Right atrium auricular region (tissue), 2 donors: ENCODE results near the gene MGA. TPM values are rescaled to one million over a fixed set of nuclear protein-coding genes. Genes with fewer than 3 reads are reported as not detected.

ENCODE experiments used
- DNase-seq: peaks from one replicate; pipeline ENCODE4 v3.0.0-alpha.2; 2019; ENCODE audit warnings: low spot score
- H3K27ac ChIP-seq, 2 donors: fragments of 200-600 bp; sonication (generic); 1 replicate in 1 of 2; 2 replicates in 1 of 2; pipeline ENCODE4 v1.5.1; 2016 to 2019
- H3K27me3 ChIP-seq, 2 donors: fragments of 200-600 bp; sonication (generic); one replicate each; pipeline versions ENCODE4 v1.5.1 to v1.6.0; 2017 to 2019
- H3K36me3 ChIP-seq: fragments of 200-600 bp; sonication (generic); one replicate; pipeline ENCODE4 v1.5.1; 2016
- H3K4me1 ChIP-seq, 2 donors: fragments of 200-600 bp; sonication (generic); one replicate each; pipeline versions ENCODE4 v1.5.1 to v1.6.0; 2017 to 2019
- H3K4me3 ChIP-seq, 2 donors: fragments of 200-600 bp; sonication (generic); 1 replicate in 1 of 2; 2 replicates in 1 of 2; pipeline ENCODE4 v1.5.1; 2017 to 2019; ENCODE audit warnings: mild to moderate bottlenecking in 1 of 2, moderate library complexity in 1 of 2
- H3K9me3 ChIP-seq, 2 donors: fragments of 200-600 bp; sonication (generic); one replicate each; pipeline ENCODE4 v1.5.1; 2019
- total RNA-seq, 2 donors: library from RNA; depleted of rRNA; stranded (reverse); fragments of >200 nt; gene quantifications; one replicate each; pipeline ENCODE4 v1.1.0, GENCODE V29; 2016
- TF ChIP-seq, protein P1 (sequence below), 2 donors: fragments of 200-600 bp; sonication (generic); IDR thresholded peaks; one replicate each; pipeline ENCODE4 v1.5.1; 2019; ENCODE audit warnings: antibody characterized with exemption in 2 of 2

MGA gene
- total RNA-seq, 2 donors from 2014 or later: 40.1 to 40.3 TPM

DNA sequence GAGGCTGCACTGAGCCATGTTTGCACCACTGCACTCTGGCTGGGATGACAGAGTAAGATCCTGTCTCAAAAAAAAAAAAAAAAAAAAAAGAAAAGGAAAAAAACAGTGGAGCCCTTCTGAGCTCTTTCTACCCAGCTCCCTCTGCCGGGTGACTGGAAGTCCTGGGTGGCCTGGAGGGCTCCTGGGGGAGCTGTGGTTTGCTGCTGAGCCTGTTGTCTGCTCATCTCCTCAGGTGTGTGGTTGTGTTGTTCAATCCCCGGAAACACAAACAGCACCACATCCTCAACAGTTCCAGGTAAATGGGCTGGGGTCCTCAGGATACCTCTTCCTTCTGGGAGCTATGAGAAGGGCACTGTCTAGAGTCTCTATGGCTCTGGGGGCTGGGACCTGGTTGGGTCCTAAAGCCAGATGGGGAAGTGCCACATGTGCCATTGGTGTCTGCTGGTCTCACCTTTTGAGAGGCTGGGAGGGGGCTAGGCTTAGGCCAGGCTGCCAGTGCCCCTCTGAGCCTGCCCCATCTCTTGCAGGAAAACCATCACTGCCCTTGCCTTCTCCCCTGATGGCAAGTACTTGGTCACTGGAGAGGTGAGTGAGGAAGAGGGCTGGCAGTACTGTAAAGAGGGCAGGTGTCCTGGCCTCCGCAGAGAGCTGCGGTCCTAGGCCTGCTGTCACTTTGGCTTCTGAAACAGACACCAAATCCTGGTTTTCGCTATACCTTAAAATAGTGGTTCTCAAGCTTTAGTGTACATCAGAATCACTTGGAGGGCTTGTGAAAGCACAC is 150.6 kb downstream of the MGA start:
- no peak overlapping the region for H3K4me3 ChIP-seq
- peaks cover 23% of the 10 kb centered on the region for H3K36me3 ChIP-seq
- no peak for DNase-seq
- H3K9me3 ChIP-seq: no peaks in the 10 kb centered on the region
- TF ChIP-seq, protein P1, sequence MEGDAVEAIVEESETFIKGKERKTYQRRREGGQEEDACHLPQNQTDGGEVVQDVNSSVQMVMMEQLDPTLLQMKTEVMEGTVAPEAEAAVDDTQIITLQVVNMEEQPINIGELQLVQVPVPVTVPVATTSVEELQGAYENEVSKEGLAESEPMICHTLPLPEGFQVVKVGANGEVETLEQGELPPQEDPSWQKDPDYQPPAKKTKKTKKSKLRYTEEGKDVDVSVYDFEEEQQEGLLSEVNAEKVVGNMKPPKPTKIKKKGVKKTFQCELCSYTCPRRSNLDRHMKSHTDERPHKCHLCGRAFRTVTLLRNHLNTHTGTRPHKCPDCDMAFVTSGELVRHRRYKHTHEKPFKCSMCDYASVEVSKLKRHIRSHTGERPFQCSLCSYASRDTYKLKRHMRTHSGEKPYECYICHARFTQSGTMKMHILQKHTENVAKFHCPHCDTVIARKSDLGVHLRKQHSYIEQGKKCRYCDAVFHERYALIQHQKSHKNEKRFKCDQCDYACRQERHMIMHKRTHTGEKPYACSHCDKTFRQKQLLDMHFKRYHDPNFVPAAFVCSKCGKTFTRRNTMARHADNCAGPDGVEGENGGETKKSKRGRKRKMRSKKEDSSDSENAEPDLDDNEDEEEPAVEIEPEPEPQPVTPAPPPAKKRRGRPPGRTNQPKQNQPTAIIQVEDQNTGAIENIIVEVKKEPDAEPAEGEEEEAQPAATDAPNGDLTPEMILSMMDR (IDR thresholded peaks at IDR 0.05): no peak
- peaks cover 0 to 7% of the 10 kb centered on the region in 2 donors for H3K4me1 ChIP-seq
- no peaks in the 10 kb centered on the region for H3K27me3 ChIP-seq
- no peak overlapping the region for H3K27ac ChIP-seq

DNA sequence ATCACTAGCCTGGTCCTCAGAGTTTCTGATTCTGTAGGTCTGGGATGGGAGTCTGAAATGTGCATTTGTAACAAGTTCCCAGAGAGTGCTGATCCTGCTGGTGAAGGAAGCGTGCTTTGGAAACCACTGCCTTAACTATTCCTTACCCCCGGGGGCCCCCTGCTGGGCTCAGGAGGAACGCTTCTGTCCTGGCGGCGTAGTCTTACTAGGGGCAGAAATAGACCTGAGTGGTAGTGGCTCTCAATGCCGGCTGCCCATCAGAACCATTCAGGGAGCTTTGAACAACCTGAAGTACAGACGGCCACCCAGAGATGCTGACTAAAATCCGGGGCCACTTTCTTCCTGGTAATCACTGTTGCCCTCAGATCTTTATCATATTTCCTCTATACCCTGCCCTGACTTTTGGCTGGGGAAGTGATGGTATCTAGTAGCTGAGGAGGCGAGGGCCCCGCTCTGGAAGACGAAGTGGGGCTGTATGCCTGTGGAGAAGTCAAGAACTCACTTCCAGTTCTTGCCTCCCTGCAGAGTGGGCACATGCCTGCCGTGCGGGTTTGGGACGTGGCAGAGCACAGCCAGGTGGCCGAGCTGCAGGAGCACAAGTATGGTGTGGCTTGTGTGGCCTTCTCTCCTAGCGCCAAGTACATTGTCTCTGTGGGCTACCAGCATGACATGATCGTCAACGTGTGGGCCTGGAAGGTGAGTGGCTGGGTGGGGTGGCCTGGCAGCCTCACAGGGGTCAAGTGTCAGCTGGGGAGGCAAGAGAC is 151.4 kb downstream of the MGA start:
- peaks cover 0 to 2% of the 10 kb centered on the region in 2 donors for H3K4me1 ChIP-seq
- TF ChIP-seq, protein P1 (IDR thresholded peaks at IDR 0.05): peak; percentile 62 to 91
- H3K9me3 ChIP-seq: no peaks in the 10 kb centered on the region
- H3K4me3 ChIP-seq: no peak overlapping the region
- peaks cover 26% of the 10 kb centered on the region for H3K36me3 ChIP-seq
- H3K27me3 ChIP-seq: no peaks in the 10 kb centered on the region
- peak; percentile 84 for DNase-seq
- H3K27ac ChIP-seq: no peak overlapping the region

DNA sequence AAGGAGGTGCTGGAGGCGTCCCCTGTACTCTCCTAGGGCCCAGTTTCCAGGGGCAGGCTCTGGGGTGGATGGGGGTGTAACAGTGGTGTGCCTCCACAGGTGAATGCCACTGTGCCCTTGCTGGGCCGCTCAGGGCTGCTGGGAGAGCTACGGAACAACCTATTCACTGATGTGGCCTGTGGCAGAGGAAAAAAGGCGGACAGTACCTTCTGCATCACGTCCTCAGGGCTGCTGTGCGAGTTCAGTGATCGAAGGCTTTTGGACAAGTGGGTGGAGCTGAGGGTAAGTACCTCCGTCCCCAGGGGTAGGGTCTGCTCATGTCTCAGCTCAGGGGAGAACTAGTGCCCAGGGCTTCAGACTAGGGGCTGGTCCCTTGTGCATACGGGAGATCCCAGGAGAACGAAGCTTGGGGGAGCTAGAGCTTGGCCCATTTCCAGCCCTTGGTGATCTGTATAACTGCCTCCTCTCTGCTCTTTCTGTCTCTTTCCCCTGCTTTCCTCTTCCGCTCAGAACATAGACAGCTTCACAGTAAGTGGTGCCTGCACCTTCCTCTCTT is 152.7 kb downstream of the MGA start:
- Histone ChIP-seq H3K4me1 (no peaks in the 10 kb centered on the region), H3K4me3 (no peak overlapping the region), H3K9me3 (no peaks in the 10 kb centered on the region), H3K27ac (no peak overlapping the region), H3K27me3 (no peaks in the 10 kb centered on the region), H3K36me3 (peaks cover 38% of the 10 kb centered on the region)
- TF ChIP-seq, protein P1 (IDR thresholded peaks at IDR 0.05): no peak
- no peak for DNase-seq

DNA sequence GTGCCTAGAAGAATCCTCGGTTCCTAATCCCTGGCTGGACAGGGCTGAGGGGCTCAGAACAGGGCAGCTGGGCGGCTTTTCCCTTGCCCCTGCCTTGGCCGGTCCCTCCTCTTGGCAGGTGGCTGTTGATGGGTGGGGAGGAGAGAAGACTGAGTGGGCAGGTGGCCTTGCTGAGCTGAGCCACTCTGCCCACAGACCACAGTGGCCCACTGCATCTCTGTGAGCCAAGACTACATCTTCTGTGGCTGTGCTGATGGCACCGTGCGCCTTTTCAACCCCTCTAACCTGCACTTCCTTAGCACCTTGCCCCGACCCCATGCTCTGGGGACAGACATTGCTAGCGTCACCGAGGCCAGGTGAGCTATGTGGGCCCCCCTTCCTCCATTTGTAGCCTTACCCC is 153.2 kb downstream of the MGA start:
- Histone ChIP-seq H3K36me3 (peaks cover 44% of the 10 kb centered on the region), H3K27ac (no peak overlapping the region), H3K9me3 (no peaks in the 10 kb centered on the region), H3K27me3 (no peaks in the 10 kb centered on the region), H3K4me3 (no peak overlapping the region), H3K4me1 (no peaks in the 10 kb centered on the region)
- TF ChIP-seq, protein P1 (IDR thresholded peaks at IDR 0.05): no peak
- DNase-seq: no peak

DNA sequence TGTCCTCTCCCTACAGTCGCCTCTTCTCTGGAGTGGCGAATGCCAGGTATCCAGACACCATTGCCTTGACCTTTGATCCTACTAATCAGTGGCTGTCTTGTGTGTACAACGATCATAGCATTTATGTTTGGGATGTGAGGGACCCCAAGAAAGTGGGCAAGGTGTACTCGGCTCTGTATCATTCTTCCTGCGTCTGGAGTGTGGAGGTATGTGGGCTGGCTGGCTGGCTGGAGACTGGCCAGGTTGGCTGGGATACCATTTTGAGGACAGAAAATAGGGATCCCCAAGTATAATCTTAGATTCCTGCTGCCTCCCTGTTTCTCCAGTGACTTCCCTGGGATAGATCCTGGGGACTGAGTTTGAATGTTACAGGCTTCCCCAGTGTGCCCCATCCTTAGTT is 154.3 kb downstream of the MGA start:
- no peak overlapping the region for H3K4me3 ChIP-seq
- H3K27ac ChIP-seq: no peak overlapping the region
- H3K9me3 ChIP-seq: no peaks in the 10 kb centered on the region
- H3K4me1 ChIP-seq: no peaks in the 10 kb centered on the region
- TF ChIP-seq, protein P1 (IDR thresholded peaks at IDR 0.05): no peak
- H3K36me3 ChIP-seq: peaks cover 52% of the 10 kb centered on the region
- DNase-seq: no peak
- no peaks in the 10 kb centered on the region for H3K27me3 ChIP-seq
